Measurements from ENCODE around the gene CGRRF1.

DNA sequence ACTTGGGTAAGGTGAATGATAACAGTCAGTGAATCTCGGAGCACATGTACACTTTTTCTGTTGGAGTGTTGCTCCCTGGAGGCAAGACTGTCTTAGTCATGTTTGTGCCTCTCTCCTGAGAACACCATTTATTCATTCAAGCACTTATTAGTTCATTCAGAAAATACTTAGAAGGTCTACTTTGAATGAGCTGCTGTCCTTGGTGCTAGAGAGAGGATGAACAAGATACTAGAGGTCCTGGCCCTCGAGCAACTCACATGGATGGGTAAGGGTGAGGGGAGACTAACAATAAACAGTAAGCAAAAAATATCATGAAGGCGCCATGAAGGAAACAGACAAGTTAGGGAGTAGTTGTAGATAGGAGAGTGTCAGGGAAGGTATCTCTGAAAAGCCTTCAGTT lies 40.2 kb downstream of the CGRRF1 start:
- TF ChIP-seq STAT6 (CRISPR knock-in tag; IDR thresholded peaks at IDR 0.05; ENCODE audit: borderline replicate concordance) (no peak), FOXJ3 (CRISPR knock-in tag; IDR thresholded peaks at IDR 0.05; ENCODE audit: borderline replicate concordance) (no peak), ERF (CRISPR knock-in tag; IDR thresholded peaks at IDR 0.05) (no peak), TGIF2 (CRISPR knock-in tag; IDR thresholded peaks at IDR 0.05) (no peak), ZNF24 (IDR thresholded peaks at IDR 0.05) (no peak), DPF2 (CRISPR knock-in tag; IDR thresholded peaks at IDR 0.05; ENCODE audit: borderline replicate concordance, low read depth) (no peak), PRDM4 (CRISPR knock-in tag; IDR thresholded peaks at IDR 0.05; ENCODE audit: borderline replicate concordance) (no peak)

All from HepG2 (cell line).